Ovary (tissue), 9 donors: ENCODE data around the gene LEKR1. TPM values are rescaled to one million over a fixed set of nuclear protein-coding genes. Genes with fewer than 3 reads are reported as not detected.
"Not testable (repeated sequence)": the region's sequence is repeated elsewhere in the genome, so short reads cannot be mapped to it uniquely, and the experiment has no call there.

ENCODE experiments used
- DNase-seq, 5 donors: peaks; one replicate each; pipeline ENCODE4 v3.0.0-alpha.2; 2019 to 2020
- H3K27ac ChIP-seq, 2 donors: fragments of 200-600 bp; one replicate each; pipeline versions ENCODE4 v1.5.1 to v1.8.0; 2019 to 2022
- H3K27me3 ChIP-seq: fragments of 200-600 bp; one replicate; pipeline ENCODE4 v1.8.0; 2022
- H3K36me3 ChIP-seq: fragments of 200-600 bp; sonication (generic); one replicate; pipeline ENCODE4 v1.5.1; 2019
- H3K4me1 ChIP-seq: one replicate; pipeline ENCODE4 v1.8.1; 2013; ENCODE audit warnings: mild to moderate bottlenecking, moderate library complexity; ENCODE audit not compliant: insufficient read depth
- H3K4me3 ChIP-seq: fragments of 200-600 bp; sonication (generic); one replicate; pipeline ENCODE4 v1.5.1; 2017
- H3K9me3 ChIP-seq, 2 donors: fragments of 200-600 bp in 1 of 2; sonication (generic) in 1 of 2; one replicate each; pipeline versions ENCODE4 v1.5.1 to v1.8.1; 2013 to 2019; ENCODE audit warnings: mild to moderate bottlenecking in 1 of 2, moderate library complexity in 1 of 2
- EP300 ChIP-seq: sonication (generic); formaldehyde crosslinking; IDR thresholded peaks from one replicate; pipeline ENCODE4 v1.6.1; 2017; ENCODE audit warnings: antibody characterized with exemption
- POLR2A ChIP-seq: fragments of 450-650 bp; IDR thresholded peaks from one replicate; pipeline ENCODE4 v1.6.1; 2017; ENCODE audit warnings: antibody characterized with exemption, mild to moderate bottlenecking, moderate library complexity
- WGBS, 3 donors: extraction: QIAGEN DNeasy Blood & Tissue Kit in 1 of 3; methylation state at CpG; one replicate each; pipeline versions ENCODE4 v1.1.5 to v1.1.7; 2013 to 2017; 5-methylcytosine and 5-hydroxymethylcytosine counted together
- intact Hi-C, 4 donors: fragments of 100-400 bp; cut with DNase I; formaldehyde crosslinking; loops; one replicate each; pipeline versions ENCODE4 v1.11.0 to v1.15.1; 2022 to 2023
- polyA plus RNA-seq, 2 donors: library from polyadenylated mRNA; stranded (reverse); fragments of 200-250 nt in 1 of 2; fragments of 350-450 nt in 1 of 2; fragmentation: Illumina TruSeq in 1 of 2; extraction: RNeasy Lipid Tissue Mini Kit (QIAGEN cat#74804) in 1 of 2; gene quantifications; one replicate each; pipeline ENCODE4 v1.2.3, GENCODE V29; 2013 to 2014
- total RNA-seq, 7 donors: library from RNA; depleted of rRNA in 2 of 7; stranded (reverse); fragments of >200 nt in 2 of 7; fragmentation: NEBNext Ultra II Directional in 3 of 7; extraction: Animal tissue kit (Norgen Biotek cat#: 25700) in 3 of 7; gene quantifications; one replicate each; pipeline versions ENCODE4 v1.1.0 to v1.2.4, GENCODE V29; 2016 to 2023
- TF ChIP-seq, protein P1 (sequence below), 3 donors: fragments of 450-650 bp in 2 of 3; fragments of 200-600 bp in 1 of 3; IDR thresholded peaks; one replicate each; pipeline versions ENCODE4 v1.5.1 to v1.8.0; 2016 to 2022; ENCODE audit warnings: antibody characterized with exemption in 3 of 3, mild to moderate bottlenecking in 1 of 3
- donor health status: DM: no; HTN: no; CAD: no; lungs with moderate emphysema.
- donor health status: DM: no; HTN: no; CAD: no.
- donor health status: Bipolar disorder and iron deficiency.
- donor health status: DM: yes; HTN: yes; CAD: no.
- donor health status: DM: no; HTN: no; CAD: no.
- donor health status: DM: yes; HTN: yes; CAD: no.

Gene LEKR1
- total and polyA plus RNA-seq, 9 donors, result 0.38 to 7.8 (median 2.4) TPM

GRCh38 chr3:156793851-156794250 is 32.3 kb upstream of the LEKR1 start:
- no peaks in the 10 kb centered on the region for H3K4me1 ChIP-seq
- H3K27me3 ChIP-seq, result peaks cover 2% of the 10 kb centered on the region
- intact Hi-C loops, result no loop called here
- TF ChIP-seq, protein P1, sequence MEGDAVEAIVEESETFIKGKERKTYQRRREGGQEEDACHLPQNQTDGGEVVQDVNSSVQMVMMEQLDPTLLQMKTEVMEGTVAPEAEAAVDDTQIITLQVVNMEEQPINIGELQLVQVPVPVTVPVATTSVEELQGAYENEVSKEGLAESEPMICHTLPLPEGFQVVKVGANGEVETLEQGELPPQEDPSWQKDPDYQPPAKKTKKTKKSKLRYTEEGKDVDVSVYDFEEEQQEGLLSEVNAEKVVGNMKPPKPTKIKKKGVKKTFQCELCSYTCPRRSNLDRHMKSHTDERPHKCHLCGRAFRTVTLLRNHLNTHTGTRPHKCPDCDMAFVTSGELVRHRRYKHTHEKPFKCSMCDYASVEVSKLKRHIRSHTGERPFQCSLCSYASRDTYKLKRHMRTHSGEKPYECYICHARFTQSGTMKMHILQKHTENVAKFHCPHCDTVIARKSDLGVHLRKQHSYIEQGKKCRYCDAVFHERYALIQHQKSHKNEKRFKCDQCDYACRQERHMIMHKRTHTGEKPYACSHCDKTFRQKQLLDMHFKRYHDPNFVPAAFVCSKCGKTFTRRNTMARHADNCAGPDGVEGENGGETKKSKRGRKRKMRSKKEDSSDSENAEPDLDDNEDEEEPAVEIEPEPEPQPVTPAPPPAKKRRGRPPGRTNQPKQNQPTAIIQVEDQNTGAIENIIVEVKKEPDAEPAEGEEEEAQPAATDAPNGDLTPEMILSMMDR (IDR thresholded peaks at IDR 0.05), result no peak
- no peak for TF ChIP-seq POLR2A
- TF ChIP-seq EP300, result no peak
- H3K36me3 ChIP-seq, result no peaks in the 10 kb centered on the region
- WGBS, 3 donors, result 83 to 91% (median 86%) methylated on average over 2 of the region's 2 CpGs
- no peaks in the 10 kb centered on the region for H3K9me3 ChIP-seq
- no peak overlapping the region for H3K27ac ChIP-seq
- no peak for DNase-seq
- no peak overlapping the region for H3K4me3 ChIP-seq

- Histone ChIP-seq H3K9me3 (no peaks in the 10 kb centered on the region), H3K27me3 (peaks cover 2% of the 10 kb centered on the region), H3K4me1 (no peaks in the 10 kb centered on the region), H3K4me3 (no peak overlapping the region), H3K36me3 (no peaks in the 10 kb centered on the region), H3K27ac (no peak overlapping the region)
- intact Hi-C loops, result no loop called here
- TF ChIP-seq, protein P1 (IDR thresholded peaks at IDR 0.05), result no peak
- TF ChIP-seq EP300 (no peak), POLR2A (no peak)
- DNase-seq, result no peak
These were observed 30.2 kb upstream of the LEKR1 start for GRCh38 chr3:156795890-156796481.

DNA sequence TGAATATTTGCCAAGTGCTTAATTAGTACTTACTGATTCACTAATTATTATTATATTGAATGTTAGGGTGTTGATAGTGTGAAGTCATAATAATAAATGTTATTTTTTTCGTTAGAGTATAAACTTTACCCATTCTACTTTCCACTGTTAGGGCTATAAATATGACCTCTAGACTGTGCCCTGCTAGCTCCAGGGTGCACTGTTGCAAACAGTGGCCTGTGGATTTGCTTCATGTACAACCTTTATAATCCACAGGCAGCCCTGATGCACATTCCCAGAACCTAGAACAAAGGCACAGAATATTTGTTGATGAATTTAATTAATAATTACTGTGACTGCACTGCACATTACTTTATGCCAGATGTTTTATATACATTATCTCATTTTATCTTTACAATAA is 28.8 kb upstream of the LEKR1 start:
- Histone ChIP-seq H3K27me3 (peaks cover 2% of the 10 kb centered on the region), H3K4me3 (no peak overlapping the region), H3K9me3 (no peaks in the 10 kb centered on the region), H3K36me3 (no peaks in the 10 kb centered on the region), H3K27ac (no peak overlapping the region), H3K4me1 (no peaks in the 10 kb centered on the region)
- TF ChIP-seq POLR2A (no peak), EP300 (no peak)
- TF ChIP-seq, protein P1 (IDR thresholded peaks at IDR 0.05), result no peak
- intact Hi-C loops, result no loop called here
- WGBS, 3 donors, result 36 to 69% (median 38%) methylated on average over 1 of the region's 1 CpG
- DNase-seq, result no peak

- H3K4me3 ChIP-seq, DNase-seq, H3K4me1 ChIP-seq, H3K27ac ChIP-seq, H3K36me3 ChIP-seq, intact Hi-C loops, H3K9me3 ChIP-seq, H3K27me3 ChIP-seq: not testable (repeated sequence)
- WGBS, 3 donors, result 93 to 96% (median 95%) methylated on average over 4 of the region's 4 CpGs
These were observed 25.9 kb upstream of the LEKR1 start for GRCh38 chr3:156800287-156800686.

GRCh38 chr3:156801746-156802145 is 24.4 kb upstream of the LEKR1 start:
- Histone ChIP-seq H3K27ac (no peak overlapping the region), H3K9me3 (no peaks in the 10 kb centered on the region), H3K4me3 (no peak overlapping the region), H3K36me3 (no peaks in the 10 kb centered on the region), H3K4me1 (no peaks in the 10 kb centered on the region), H3K27me3 (no peaks in the 10 kb centered on the region)
- DNase-seq, result no peak
- intact Hi-C loops, result no loop called here
- WGBS, 3 donors, result 97 to 100% (median 100%) methylated on average over 2 of the region's 2 CpGs
- TF ChIP-seq EP300, result no peak
- no peak for TF ChIP-seq POLR2A
- TF ChIP-seq, protein P1 (IDR thresholded peaks at IDR 0.05), result no peak
